ENCODE results near the gene RPUSD4.

Gene RPUSD4

DNA sequence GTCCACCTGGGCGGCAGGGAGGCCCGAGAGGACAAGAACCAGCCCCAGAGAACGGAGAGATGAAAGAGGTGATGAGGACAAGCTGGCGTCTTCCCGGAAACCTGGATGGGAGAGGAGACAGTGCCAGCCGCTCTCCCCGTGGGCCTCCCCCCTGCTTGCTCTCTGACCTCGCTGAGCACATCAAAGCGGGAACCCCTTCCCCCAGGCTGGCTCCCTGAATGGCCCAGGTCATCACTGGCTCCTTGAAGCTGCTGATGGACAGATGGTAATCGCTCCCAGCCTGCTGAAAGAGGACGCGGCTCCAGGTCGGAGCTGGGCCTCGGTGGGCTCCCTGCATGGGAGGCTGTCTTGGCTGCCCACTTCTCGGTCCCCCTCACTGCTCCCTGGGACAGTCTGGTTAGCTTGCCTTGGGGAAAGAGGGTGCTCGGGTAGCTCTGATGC lies 18.4 kb downstream of the RPUSD4 start:
- TF ChIP-seq, protein P1, sequence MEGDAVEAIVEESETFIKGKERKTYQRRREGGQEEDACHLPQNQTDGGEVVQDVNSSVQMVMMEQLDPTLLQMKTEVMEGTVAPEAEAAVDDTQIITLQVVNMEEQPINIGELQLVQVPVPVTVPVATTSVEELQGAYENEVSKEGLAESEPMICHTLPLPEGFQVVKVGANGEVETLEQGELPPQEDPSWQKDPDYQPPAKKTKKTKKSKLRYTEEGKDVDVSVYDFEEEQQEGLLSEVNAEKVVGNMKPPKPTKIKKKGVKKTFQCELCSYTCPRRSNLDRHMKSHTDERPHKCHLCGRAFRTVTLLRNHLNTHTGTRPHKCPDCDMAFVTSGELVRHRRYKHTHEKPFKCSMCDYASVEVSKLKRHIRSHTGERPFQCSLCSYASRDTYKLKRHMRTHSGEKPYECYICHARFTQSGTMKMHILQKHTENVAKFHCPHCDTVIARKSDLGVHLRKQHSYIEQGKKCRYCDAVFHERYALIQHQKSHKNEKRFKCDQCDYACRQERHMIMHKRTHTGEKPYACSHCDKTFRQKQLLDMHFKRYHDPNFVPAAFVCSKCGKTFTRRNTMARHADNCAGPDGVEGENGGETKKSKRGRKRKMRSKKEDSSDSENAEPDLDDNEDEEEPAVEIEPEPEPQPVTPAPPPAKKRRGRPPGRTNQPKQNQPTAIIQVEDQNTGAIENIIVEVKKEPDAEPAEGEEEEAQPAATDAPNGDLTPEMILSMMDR (IDR thresholded peaks at IDR 0.05; ENCODE audit: low read depth, low read length) = no peak
- Histone ChIP-seq H3K4me1 (peaks cover 15% of the 10 kb centered on the region), H3K36me3 (peaks cover 68% of the 10 kb centered on the region), H3K27me3 (no peaks in the 10 kb centered on the region), H3K4me3 (ENCODE audit: low read depth, low read length) (no peak overlapping the region), H3K9me3 (no peaks in the 10 kb centered on the region)
- DNase-seq = no peak

DNA sequence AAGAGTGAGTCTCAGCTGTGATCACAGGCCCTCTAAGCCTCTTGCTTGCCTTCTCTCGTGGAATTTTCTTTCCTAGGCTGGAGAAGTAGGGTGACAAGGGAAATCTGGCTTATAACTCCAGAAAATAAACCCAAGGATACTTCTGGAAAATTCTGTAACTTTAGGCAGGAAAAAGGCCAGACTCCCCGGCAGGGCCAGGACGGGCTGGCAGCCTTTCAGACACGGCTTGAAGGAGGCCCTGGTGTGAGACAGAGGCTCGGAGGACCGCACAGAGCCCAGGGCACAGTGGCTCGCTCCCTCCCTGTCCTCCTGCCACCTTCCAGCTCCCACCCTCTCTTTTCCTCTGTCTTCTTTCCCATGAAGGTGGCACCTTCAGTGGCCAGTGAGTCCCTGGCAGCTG lies 19.1 kb downstream of the RPUSD4 start:
- H3K9me3 ChIP-seq = no peaks in the 10 kb centered on the region
- no peaks in the 10 kb centered on the region for H3K27me3 ChIP-seq
- TF ChIP-seq, protein P1 (IDR thresholded peaks at IDR 0.05; ENCODE audit: low read depth, low read length) = no peak
- DNase-seq = no peak
- H3K4me1 ChIP-seq = peaks cover 15% of the 10 kb centered on the region
- no peak overlapping the region for H3K4me3 ChIP-seq (ENCODE audit: low read depth, low read length)
- peaks cover 61% of the 10 kb centered on the region for H3K36me3 ChIP-seq

DNA sequence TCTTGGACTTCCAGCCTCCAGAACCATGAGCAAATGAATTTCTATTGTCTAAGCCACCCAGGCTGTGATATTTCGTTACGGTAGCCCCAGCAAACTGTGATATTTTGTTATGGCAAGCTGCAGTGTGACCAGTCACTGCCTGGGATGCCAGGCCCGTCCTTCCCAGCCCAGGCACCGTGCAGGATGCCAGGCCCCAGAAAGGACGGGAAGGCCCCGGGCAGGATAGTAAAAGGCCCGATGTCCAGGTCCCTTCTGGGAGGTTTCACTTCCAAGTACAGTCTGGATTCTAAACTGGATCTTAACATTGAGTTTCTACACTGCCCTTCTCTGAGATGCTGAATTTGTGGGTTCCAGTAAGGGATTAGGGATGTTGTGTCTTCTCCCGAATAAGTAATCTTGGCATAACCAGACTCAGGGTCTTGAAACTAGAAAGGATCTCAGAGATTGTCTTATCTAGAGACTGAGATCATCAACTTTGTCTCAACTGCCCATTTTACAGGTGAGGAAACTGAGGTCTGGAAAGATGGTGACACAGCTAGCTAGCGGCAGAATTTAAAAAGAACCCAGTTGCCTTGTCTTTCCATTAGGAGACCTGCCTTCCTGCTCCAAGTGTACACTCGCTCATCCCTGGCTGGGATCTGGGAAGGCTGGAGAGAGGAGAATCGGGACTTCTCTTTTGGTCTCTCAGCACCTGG lies 19.9 kb downstream of the RPUSD4 start:
- H3K27me3 ChIP-seq = no peaks in the 10 kb centered on the region
- peaks cover 15% of the 10 kb centered on the region for H3K4me1 ChIP-seq
- DNase-seq = no peak
- H3K9me3 ChIP-seq = no peaks in the 10 kb centered on the region
- no peak overlapping the region for H3K4me3 ChIP-seq (ENCODE audit: low read depth, low read length)
- H3K36me3 ChIP-seq = peaks cover 56% of the 10 kb centered on the region
- TF ChIP-seq, protein P1 (IDR thresholded peaks at IDR 0.05; ENCODE audit: low read depth, low read length) = no peak

DNA sequence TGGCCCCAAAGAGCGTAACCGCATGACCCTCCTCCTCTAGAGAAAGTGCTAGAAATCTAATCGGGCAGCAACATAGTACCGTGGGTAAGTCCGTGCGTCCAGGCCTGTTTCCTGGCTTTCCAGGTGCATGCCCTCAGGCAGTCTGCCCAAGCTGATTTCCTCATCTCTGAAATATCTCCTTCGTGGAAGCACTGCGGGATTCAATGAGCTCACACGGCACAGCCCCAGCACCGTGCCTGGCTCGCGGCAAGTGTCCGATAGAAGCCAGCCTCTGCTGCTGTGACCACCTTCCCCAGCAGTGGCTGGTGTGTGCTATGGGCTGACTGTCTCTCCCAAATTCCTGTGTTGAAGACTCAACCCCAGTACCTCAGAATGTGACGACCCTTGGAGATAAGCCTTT lies 20.7 kb downstream of the RPUSD4 start:
- Histone ChIP-seq H3K9me3 (no peaks in the 10 kb centered on the region), H3K4me3 (ENCODE audit: low read depth, low read length) (no peak overlapping the region), H3K36me3 (peaks cover 51% of the 10 kb centered on the region), H3K4me1 (peaks cover 15% of the 10 kb centered on the region), H3K27me3 (no peaks in the 10 kb centered on the region)
- DNase-seq = peak; percentile 62
- TF ChIP-seq, protein P1 (IDR thresholded peaks at IDR 0.05; ENCODE audit: low read depth, low read length) = no peak

DNA sequence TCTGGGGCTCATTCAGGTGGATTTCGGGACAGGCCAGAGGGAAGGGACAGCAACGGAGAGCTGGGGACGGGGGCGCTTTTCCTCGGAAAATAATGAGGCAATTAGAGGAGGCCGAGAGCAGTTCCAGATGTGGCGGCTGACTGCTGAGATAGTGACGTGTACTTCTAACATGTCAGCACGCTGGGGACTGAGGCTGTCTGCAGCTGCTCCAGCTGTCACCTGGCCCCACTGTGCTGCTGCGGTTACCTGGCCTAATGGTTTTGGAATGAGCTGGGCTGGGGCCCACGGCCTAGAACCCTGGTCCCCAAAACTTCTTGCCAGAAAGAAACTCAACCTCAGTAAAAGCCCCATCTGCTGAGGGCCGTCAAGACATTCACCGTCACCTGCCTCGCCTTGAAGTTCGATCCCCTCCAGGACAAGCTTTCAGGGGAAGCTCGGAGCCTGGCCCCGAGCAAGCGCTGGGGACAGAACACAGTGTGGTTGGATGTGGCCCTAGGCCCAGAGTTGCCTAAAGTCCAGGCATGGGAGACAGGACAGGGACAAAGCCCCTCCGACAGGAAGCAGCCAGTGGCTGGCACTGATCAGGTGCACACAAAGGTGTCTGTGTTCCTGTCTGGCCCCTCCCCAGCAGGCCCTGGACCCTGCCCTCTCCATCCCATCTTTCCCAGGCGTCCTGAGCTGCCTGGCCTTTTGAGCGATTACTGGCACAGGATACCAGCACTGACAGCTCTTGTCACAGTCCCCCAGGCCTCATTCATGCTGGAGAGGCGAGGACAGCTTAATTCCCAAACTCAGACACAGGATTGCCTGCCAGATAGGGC lies 22.1 kb downstream of the RPUSD4 start:
- DNase-seq = no peak
- H3K9me3 ChIP-seq = no peaks in the 10 kb centered on the region
- peaks cover 15% of the 10 kb centered on the region for H3K4me1 ChIP-seq
- H3K27me3 ChIP-seq = no peaks in the 10 kb centered on the region
- peaks cover 39% of the 10 kb centered on the region for H3K36me3 ChIP-seq
- H3K4me3 ChIP-seq (ENCODE audit: low read depth, low read length) = no peak overlapping the region
- TF ChIP-seq, protein P1 (IDR thresholded peaks at IDR 0.05; ENCODE audit: low read depth, low read length) = no peak

Measured in BE2C (cell line).